ENCODE data around the gene MAML2. TPM values are rescaled to one million over a fixed set of nuclear protein-coding genes. Genes with fewer than 3 reads are reported as not detected.

Gene MAML2
- total RNA-seq, 4 donors from 2014 or later: 15.9 to 31.9 (median 24.9) TPM

GRCh38 chr11:96063053-96063452 is 279.9 kb downstream of the MAML2 start:
- no peak overlapping the region for H3K27ac ChIP-seq
- TF ChIP-seq POLR2A (IDR thresholded peaks at IDR 0.05) (no peak), CTCF (IDR thresholded peaks at IDR 0.05) (no peak), EP300 (IDR thresholded peaks at IDR 0.05; ENCODE audit: low read depth) (no peak), POLR2AphosphoS5 (IDR thresholded peaks at IDR 0.05) (no peak)
- no peak overlapping the region for H3K4me3 ChIP-seq
- peaks cover 0 to 7% (median 3%) of the 10 kb centered on the region in 4 donors for H3K4me1 ChIP-seq
- intact Hi-C loops (cut with DNase I; ENCODE audit: low total_unique reads): no loop called here
- H3K36me3 ChIP-seq: no peaks in the 10 kb centered on the region
- in situ Hi-C loops (cut with MboI; ENCODE audit: low pct_ligation_motif_present in 1 of 4, low pct_unique_long_range_greater_than_20kb in 1 of 4, low sequenced_read_pairs in 3 of 4): loop anchor here in 1 of 4 donors (25.0 kb wide), 1 partner anchor 274 kb away; the partner anchor contains the start of gene MAML2
- WGBS, 2 donors (ENCODE audit: low coverage in 1 of 2): 86 to 95% methylated on average over 2 of the region's 2 CpGs
- no peaks in the 10 kb centered on the region for H3K9me3 ChIP-seq
- no peaks in the 10 kb centered on the region for H3K27me3 ChIP-seq
- DNase-seq: no peak

GRCh38 chr11:96062134-96062533 is 280.9 kb downstream of the MAML2 start:
- H3K4me3 ChIP-seq: no peak overlapping the region
- H3K9me3 ChIP-seq: no peaks in the 10 kb centered on the region
- no peak overlapping the region for H3K27ac ChIP-seq
- peaks cover 0 to 2% (median under 1%) of the 10 kb centered on the region in 4 donors for H3K4me1 ChIP-seq
- intact Hi-C loops (cut with DNase I; ENCODE audit: low total_unique reads) (no loop called here), in situ Hi-C loops (cut with MboI; ENCODE audit: low pct_ligation_motif_present in 1 of 4, low pct_unique_long_range_greater_than_20kb in 1 of 4, low sequenced_read_pairs in 3 of 4) (loop anchor here in 1 of 4 donors (25.0 kb wide), 1 partner anchor 275 kb away; the partner anchor contains the start of gene MAML2)
- H3K27me3 ChIP-seq: no peaks in the 10 kb centered on the region
- no peaks in the 10 kb centered on the region for H3K36me3 ChIP-seq
- no peak for TF ChIP-seq CTCF (IDR thresholded peaks at IDR 0.05)
- TF ChIP-seq POLR2AphosphoS5 (IDR thresholded peaks at IDR 0.05): no peak
- no peak for TF ChIP-seq POLR2A (IDR thresholded peaks at IDR 0.05)
- no peak for TF ChIP-seq EP300 (IDR thresholded peaks at IDR 0.05; ENCODE audit: low read depth)
- no peak for DNase-seq

GRCh38 chr11:96061730-96062129 is 281.3 kb downstream of the MAML2 start:
- in situ Hi-C loops (cut with MboI; ENCODE audit: low pct_ligation_motif_present in 1 of 4, low pct_unique_long_range_greater_than_20kb in 1 of 4, low sequenced_read_pairs in 3 of 4): loop anchor here in 1 of 4 donors (25.0 kb wide), 1 partner anchor 276 kb away; the partner anchor contains the start of gene MAML2
- 91 to 94% methylated on average over 3 of the region's 3 CpGs for WGBS, 2 donors (ENCODE audit: low coverage in 1 of 2)
- H3K36me3 ChIP-seq: no peaks in the 10 kb centered on the region
- no peak overlapping the region for H3K27ac ChIP-seq
- intact Hi-C loops (cut with DNase I; ENCODE audit: low total_unique reads): no loop called here
- no peaks in the 10 kb centered on the region for H3K27me3 ChIP-seq
- H3K4me3 ChIP-seq: no peak overlapping the region
- H3K9me3 ChIP-seq: no peaks in the 10 kb centered on the region
- peaks cover 0 to 4% (median 0%) of the 10 kb centered on the region in 4 donors for H3K4me1 ChIP-seq
- no peak for TF ChIP-seq POLR2AphosphoS5 (IDR thresholded peaks at IDR 0.05)
- TF ChIP-seq POLR2A (IDR thresholded peaks at IDR 0.05): no peak
- no peak for TF ChIP-seq EP300 (IDR thresholded peaks at IDR 0.05; ENCODE audit: low read depth)
- TF ChIP-seq CTCF (IDR thresholded peaks at IDR 0.05): no peak
- DNase-seq: no peak

GRCh38 chr11:96061069-96061468 is 281.9 kb downstream of the MAML2 start:
- TF ChIP-seq POLR2A (IDR thresholded peaks at IDR 0.05) (no peak), CTCF (IDR thresholded peaks at IDR 0.05) (no peak), POLR2AphosphoS5 (IDR thresholded peaks at IDR 0.05) (no peak), EP300 (IDR thresholded peaks at IDR 0.05; ENCODE audit: low read depth) (no peak)
- in situ Hi-C loops (cut with MboI; ENCODE audit: low pct_ligation_motif_present in 1 of 4, low pct_unique_long_range_greater_than_20kb in 1 of 4, low sequenced_read_pairs in 3 of 4): loop anchor here in 1 of 4 donors (25.0 kb wide), 1 partner anchor 276 kb away; the partner anchor contains the start of gene MAML2
- no peak overlapping the region for H3K27ac ChIP-seq

More at GRCh38 chr11:96061069-96061468, 281.9 kb downstream of the MAML2 start:
- H3K4me3 ChIP-seq: no peak overlapping the region
- no peaks in the 10 kb centered on the region for H3K9me3 ChIP-seq
- H3K4me1 ChIP-seq: peaks cover 0 to 5% (median 0%) of the 10 kb centered on the region in 4 donors
- WGBS, 2 donors (ENCODE audit: low coverage in 1 of 2): 73 to 81% methylated on average over 2 of the region's 2 CpGs
- no peaks in the 10 kb centered on the region for H3K27me3 ChIP-seq
- DNase-seq: no peak
- intact Hi-C loops (cut with DNase I; ENCODE audit: low total_unique reads): no loop called here
- H3K36me3 ChIP-seq: no peaks in the 10 kb centered on the region
